Renal pelvis (tissue), 4 donors: Measurements from ENCODE around the gene MACROD1. TPM values are rescaled to one million over a fixed set of nuclear protein-coding genes. Genes with fewer than 3 reads are reported as not detected.
"Not testable (repeated sequence)": the region's sequence is repeated elsewhere in the genome, so short reads cannot be mapped to it uniquely, and the experiment has no call there.

Experiments used
- DNase-seq: peaks from one replicate; pipeline ENCODE4 v3.0.0-alpha.2; 2013
- polyA plus RNA-seq, 3 donors: library from polyadenylated mRNA; unstranded; fragments of 120-200 nt; gene quantifications; one replicate each; pipeline ENCODE4 v1.2.1, GENCODE V29; 2013; ENCODE audit not compliant: insufficient read length in 3 of 3

MACROD1 gene
- polyA plus RNA-seq, 3 donors = 15.2 to 18.9 (median 16.1) TPM

- DNase-seq = no peak
These were observed 165.7 kb downstream of the MACROD1 start for GRCh38 chr11:64000026-64000739.

GRCh38 chr11:63999349-64000025 is 166.4 kb downstream of the MACROD1 start:
- no peak for DNase-seq

- DNase-seq = no peak
These were observed 167.2 kb downstream of the MACROD1 start for GRCh38 chr11:63998558-63999348.

- no peak for DNase-seq
These were observed 168.0 kb downstream of the MACROD1 start for GRCh38 chr11:63997801-63998337.

- DNase-seq = no peak
These were observed 168.7 kb downstream of the MACROD1 start for GRCh38 chr11:63997104-63997700.

GRCh38 chr11:63996512-63996911 is 169.4 kb downstream of the MACROD1 start:
- DNase-seq = no peak

- DNase-seq = no peak
These were observed 171.9 kb downstream of the MACROD1 start for GRCh38 chr11:63993993-63994392.

- no peak for DNase-seq
These were observed 172.8 kb downstream of the MACROD1 start for GRCh38 chr11:63993100-63993499.

- no peak for DNase-seq
These were observed 174.4 kb downstream of the MACROD1 start for GRCh38 chr11:63991558-63991957.

GRCh38 chr11:63986932-63987513 is 178.9 kb downstream of the MACROD1 start:
- no peak for DNase-seq

GRCh38 chr11:63986156-63986931 is 179.6 kb downstream of the MACROD1 start, which contains the start of gene OTUB1:
Gene OTUB1, plus strand, starts transcription at chr11:63986438. Its CDS starts 19 bp downstream, at chr11:63986457.
- DNase-seq = peak; percentile 92

GRCh38 chr11:63985812-63986155 is 180.1 kb downstream of the MACROD1 start:
- no peak for DNase-seq

- no peak for DNase-seq
These were observed 186.5 kb downstream of the MACROD1 start for GRCh38 chr11:63979426-63979825.

- DNase-seq = no peak
These were observed 187.2 kb downstream of the MACROD1 start for GRCh38 chr11:63978551-63979239.

- peak; percentile 100 for DNase-seq
These were observed 191.4 kb downstream of the MACROD1 start, which contains the start of gene COX8A for GRCh38 chr11:63974259-63975143. Gene COX8A, plus strand, starts transcription at chr11:63974620. Its CDS starts 61 bp downstream, at chr11:63974681.

- not testable (repeated sequence) for DNase-seq
These were observed 192.0 kb downstream of the MACROD1 start for GRCh38 chr11:63973912-63974258.

GRCh38 chr11:63970902-63971301 is 195.0 kb downstream of the MACROD1 start:
- DNase-seq = no peak

- DNase-seq = no peak
These were observed 196.5 kb downstream of the MACROD1 start for GRCh38 chr11:63969461-63969860.

GRCh38 chr11:63966444-63966843 is 199.5 kb downstream of the MACROD1 start:
- no peak for DNase-seq
